ENCODE data around the gene PCNA.
A peak's percentile ranks its signal among the peaks of the same experiment; 100 is the strongest.
"Not testable (repeated sequence)": the region's sequence is repeated elsewhere in the genome, so short reads cannot be mapped to it uniquely, and the experiment has no call there.

PCNA gene

DNA sequence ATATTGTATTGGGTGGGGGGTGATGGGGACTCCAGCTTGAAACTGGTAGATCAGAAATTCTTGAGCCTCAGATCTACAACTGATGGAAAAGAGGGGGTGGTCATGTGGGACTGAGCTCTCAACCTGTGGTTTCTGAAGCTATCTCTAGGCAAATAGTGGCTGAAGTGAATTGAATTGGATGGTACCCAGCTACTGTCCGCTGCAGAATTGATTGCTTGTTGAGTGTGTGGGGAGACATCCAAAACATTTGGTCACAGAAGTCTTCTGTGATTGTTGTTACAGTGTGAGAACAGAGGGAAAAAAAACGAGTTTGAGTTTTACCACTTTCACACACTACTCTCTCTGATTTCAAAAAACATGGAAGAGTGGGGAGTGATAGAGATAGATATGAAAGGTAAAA lies 21.9 kb upstream of the PCNA start:
- DNase-seq: no peak

DNA sequence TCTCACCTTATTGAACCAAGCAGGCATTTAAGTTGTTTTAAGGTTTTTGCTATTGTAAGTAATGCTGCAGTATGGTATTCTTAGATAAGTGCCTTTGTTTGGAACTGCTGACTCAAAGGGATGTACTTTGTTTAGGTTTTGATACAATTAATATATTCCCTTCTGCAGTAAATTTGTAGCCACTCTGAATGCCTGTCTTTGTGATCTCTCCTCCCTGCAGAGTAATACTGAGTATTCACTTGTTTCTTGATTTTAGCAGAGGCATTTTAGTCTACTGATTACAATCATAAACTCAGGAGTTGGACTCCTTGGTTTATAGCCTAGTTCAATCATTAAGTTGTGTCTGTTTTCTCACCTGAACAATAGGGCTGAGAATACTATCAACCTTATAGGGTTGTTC lies 20.4 kb upstream of the PCNA start:
- no peak for DNase-seq

DNA sequence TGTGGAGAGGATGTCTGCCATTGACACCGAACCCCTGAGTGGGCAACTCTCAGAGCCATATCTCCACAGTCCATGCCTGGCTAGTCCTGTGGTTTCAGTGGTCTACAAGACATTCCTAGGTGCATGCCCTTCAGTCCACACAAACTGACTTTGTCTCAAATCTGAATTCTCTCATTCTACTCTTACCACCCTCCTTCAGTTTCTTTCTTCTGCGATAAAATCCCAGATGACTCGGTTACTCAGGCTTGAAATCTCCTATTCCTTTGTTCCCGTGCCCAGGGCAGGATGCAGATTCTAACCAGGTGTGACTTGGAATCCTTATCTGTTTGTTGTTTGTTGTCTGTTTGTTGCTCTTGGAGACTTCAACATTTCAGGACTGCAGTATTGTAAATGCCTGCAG lies 16.3 kb upstream of the PCNA start:
- no peak for DNase-seq

DNA sequence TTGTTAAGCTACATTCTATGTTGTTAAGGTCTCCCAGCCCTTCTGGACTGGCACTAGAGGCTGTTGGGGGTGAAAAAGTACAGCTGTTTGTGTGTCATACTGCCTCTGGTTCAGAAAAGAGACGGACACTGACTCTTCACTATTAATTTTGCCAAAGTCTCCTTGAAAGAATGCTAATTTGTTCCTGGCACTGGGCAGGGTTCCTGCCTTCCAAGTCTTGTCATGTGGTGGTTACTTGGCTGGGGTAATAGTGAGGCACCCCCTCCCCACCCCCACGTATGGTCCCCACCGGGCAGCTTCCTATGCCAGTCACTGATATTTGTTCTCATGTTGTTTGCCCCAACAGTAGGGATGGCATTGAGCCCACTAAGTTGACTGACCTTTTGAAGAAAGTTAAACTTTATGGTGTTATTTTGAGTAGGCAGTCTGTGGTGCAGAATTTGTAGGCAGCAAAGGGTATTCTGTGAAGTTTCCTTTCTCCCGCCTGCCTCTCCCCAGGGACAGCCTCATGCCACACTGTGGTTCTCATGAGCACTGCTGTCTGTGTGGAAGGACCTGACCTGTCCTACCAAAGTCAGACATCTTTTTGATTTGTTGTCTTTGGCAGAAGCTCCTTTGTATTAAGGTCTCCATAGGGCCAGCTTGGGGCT lies 15.7 kb upstream of the PCNA start:
- no peak for DNase-seq

DNA sequence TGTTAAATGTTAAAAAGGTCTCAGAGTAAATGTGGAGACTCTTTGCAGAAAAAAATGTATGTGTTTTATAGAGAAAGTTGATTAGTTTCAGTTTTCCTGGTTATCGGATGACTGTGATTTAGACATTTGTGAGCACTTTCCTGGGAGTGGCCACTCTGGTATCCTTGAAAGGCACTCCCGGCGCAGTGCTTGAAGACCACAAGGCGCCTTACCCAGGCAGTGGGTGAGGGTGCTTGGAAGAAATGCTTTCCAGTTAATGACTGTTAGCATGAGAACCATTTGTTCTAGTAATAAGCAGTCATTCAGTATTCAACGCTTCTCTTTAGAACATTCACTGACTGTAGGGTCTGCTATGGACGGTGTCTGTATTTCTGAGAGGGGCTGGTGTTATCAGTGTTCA lies 14.2 kb upstream of the PCNA start:
- no peak for DNase-seq

DNA sequence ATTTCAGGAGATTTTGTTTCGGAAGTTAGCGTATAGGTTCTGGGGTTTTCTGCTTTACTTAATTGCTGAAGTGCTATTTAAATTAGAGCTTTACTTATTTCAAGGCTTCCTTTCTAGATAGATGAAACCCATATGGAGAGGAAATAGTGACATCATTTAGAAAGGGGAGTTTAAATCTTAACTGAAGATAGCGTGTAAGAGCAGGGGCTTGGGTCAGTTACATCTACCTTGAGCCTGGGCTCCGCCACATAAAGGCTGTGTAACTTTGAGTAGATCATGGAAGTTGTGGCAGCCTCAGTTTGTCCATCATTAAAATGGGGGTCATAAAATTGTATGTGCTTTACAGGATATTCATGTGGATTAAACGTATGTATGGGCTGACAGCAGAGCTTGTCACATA lies 11.7 kb upstream of the PCNA start:
- DNase-seq: no peak

DNA sequence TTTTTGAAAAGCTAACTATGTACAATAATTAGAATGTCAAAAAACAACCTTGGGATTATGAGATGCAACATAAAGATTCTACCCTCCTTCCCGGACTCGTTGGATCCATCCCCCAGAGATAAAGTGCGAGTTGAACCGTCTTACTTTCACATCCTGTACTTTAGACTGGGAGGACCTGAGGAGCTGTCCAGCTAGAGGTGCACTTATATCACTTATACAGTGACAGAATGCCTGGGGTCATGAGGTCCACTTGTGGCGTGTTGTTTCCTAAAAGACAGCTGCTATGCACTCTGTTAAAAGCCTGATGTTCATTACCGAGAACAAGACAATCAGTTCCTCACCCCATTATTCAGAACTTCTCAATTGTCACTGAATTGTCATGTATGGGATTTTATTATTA lies 9.1 kb upstream of the PCNA start:
- DNase-seq: no peak

DNA sequence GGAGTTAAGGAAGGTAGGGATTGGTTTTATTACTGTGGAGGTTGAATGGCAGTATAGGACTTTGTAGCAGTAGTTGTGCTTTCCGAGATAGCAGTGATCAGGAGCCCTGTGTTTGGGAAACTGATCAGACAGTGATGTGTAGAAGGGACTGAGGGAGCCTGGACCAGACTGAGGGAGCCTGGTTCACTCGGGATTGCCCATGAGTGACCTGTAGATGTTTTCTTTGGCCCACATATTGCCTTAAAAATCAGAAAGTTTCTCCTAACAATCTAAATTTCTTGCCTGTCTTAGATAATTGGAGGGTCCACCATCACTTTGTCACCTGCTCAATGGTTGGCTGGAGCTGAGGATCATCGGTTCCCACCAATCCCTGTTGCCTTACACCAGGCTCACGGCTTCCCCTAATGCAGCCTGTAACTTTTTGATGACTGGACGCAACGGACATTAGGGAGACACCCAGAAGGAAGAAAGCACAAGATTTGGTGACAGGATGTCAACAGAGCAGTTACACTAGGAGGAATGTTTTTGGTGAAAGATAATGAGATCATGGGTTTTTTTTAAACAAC lies 8.2 kb upstream of the PCNA start:
- no peak for DNase-seq

DNA sequence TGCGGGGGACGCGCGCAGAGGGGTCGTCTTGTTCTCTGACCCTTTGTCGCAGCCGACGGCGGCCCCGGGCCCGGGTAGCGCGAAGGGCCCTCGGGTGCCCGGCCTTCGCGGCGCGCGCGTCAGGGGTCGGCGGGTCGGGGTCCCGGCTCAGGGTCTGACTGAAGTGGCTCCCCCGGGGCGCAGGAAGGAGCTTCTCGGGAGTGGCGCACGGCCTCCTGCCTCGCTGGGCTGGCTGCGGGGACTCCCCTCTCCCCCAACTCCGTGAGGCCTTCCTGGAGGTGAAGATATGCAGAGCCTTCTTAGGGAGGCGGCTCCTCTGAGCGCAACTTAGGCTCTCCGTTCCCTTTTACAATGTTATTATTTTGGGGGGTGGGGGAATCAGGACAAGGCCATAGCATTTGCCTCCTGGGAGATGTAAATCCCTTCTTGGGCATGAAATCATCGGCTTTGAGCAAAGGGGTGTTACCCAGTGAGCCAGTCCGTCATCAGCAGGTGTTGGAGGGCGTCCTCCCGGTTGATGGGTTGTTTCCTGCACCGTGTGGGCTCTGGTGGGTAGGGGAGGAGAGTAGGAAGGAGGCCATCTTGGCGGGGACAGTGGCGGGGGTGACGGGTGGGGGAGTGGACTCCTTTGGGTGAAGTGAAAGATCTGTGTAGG lies 7.6 kb upstream of the PCNA start:
- DNase-seq: peak; percentile 82

DNA sequence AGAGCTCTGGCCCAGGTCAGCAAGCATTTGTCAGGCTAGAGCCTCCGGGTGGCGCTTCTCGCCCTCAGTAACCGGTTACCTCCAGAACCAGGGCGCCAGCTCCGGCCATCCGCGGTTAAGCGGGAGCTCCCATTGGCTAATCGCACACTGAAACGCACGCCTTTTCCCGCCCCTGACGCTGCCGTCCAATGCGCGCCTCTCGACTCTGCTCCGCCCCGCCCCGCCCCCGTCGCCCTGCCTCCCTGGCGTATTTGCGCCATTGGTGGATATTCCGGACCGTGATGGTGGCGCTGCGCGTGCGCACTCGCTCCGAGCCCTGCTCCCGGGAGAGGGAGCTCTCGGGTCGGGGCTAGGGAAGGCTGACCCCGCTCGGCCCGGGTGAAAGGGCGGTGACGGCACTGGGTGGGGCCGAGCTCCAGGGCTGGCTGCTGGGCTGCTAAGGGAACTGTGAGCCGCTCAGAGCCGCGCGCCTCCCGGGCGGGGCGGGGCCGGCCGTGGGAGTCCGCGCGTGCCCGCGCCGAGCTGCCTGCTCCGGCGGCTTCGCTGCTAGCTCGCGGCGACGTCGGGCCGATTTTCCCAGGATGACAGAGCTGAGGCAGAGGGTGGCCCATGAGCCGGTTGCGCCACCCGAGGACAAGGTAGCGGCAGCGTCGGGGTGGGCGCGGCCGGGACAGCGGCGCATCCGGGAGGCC lies 6.9 kb upstream of the PCNA start, which contains the start of gene CDS2:
CDS2 (plus strand) TSS at position 497 of the 692 bp plus-strand sequence; CDS start at position 582, 85 bp downstream.
- DNase-seq: peak; percentile 100

DNA sequence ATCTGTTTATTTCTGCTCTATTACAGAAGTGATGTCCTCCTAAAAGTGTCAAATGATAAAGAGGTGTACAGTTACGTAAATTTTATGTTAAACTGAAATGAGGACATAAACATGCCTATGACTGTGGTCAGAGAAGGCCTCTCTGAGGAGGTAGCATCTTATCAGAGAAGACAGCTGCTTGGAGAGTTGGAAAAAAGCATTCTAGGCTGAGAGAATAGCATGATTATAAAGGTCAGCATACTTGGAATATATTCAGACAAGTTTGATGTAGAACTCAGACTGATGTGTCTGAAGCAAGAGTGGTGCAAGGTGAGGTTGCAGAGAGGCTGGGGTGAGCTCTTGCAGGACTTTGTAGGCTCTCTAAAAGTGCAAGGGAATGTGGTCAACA lies 3.1 kb upstream of the PCNA start:
- no peak for DNase-seq

DNA sequence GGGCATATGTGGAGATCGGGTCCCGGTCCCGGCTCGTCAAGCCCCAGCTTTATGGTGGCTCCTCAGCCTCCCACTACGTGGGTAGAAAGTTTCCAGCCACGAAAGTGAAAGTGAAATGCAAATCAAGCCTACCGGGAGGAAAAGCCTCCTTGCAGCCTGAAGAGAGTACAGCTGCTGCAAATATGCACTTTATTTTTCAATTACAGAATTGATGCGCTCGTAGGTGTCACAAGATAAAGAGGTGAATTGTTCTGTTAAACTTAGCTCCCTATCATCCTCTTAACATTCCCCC lies 373 bp upstream of the PCNA start:
- no peak for DNase-seq

DNA sequence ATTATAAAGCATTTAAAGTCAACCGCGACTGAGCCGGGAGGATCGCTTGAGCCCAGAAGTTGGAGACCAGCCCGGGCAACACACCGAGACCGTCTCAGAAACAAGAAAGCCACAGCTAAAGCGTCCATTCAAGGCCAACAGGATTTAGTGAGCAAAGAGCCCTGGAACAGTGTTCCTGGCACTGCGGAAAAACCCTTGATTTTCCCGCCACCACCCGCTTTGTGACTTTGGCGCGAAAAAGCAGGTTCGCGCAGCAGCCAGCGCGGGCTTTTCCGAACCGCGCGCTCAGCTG lies 669 bp downstream of the PCNA start:
- no peak for DNase-seq

DNA sequence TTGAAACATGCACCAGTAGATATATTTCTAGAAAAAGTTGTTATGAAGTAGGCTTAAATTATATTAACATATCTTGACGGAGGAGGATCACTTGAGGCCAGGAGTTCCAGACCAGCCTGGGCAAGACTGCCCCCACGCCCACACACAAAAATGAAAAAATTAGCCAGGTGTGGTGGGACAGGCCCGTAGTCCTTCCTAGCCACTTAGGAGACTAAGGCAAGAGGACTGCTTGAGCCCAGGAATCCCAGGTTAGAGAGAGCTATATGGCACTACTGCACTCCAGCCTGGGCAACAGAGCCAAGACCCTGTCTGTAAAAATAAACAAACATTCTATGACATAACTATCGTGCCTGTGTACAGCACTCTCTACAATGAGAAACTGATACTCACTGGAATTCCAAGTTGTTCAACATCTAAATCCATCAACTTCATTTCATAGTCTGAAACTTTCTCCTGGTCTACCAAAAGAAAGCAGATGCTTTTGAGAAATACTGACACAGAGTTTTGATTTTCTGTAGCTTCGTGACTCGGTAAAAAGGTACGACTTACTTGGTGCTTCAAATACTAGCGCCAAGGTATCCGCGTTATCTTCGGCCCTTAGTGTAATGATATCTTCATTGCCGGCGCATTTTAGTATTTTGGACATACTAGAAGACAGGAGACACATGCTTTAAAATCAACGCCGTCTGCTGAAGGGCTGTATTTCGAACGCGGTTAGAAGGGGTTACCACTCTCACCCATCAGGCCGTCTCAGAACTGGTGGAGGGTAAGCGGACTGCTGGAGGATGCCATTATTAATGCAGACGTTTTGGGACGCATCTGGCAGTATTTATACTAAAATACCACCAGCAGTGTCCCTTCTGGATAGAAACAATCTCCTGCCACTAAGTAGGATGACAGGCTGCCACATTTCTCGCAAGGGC lies 1.3 kb downstream of the PCNA start:
- peak; percentile 43 for DNase-seq

DNA sequence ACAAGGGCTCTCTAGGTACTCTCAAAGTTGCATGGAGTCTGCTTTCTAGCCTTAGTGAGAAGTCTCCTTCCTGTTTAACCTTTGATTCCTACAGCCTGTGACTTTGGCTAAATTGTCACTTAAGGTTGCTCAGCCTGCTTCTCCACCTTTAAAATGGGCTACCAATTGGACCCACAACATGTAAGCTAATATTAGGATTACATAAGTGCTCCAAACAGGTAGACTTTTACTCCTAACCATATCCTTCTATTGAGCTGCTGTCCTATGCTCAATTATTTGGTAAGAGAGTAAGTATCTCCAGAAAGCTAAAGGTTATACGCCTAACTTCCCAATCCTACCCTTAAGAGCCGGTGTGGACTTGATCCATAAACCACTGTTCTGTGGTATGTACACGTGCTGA lies 2.9 kb downstream of the PCNA start:
- no peak for DNase-seq

DNA sequence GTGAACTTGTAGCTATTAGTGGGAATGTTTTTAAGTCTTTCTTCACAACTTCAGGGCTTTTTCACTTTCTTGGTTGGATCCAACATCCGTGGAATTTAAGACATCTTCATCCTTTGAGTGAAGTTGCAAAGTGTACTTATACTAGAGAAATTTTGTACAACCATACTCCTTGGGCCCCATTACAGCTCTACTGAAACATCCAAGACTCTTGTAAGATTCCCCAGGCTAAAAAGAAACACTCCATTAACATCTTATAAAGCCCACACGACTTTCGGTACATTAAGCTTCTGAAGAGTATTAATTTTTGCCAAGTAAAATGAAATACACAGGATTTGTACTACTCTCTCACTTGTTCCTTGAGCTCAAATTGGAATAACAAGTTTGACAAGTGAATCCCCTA lies 5.4 kb downstream of the PCNA start:
- DNase-seq: no peak

DNA sequence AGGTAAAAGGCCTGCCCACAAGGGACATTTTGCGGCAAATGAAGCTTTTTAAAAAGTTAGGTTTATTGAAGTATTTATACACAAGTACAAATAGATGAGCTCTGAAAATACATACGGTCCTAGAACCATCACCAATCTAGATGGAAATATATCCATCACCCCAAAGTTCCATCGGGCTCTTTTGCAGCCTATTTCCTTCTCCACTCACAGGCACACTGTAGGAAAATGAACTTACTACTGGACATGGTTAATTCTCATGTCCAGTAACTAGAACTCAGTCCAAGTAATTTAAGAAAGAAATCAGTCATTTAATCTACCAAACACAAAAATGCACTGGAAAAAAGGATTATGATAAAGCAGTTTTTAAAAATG lies 6.2 kb downstream of the PCNA start:
- DNase-seq: no peak

DNA sequence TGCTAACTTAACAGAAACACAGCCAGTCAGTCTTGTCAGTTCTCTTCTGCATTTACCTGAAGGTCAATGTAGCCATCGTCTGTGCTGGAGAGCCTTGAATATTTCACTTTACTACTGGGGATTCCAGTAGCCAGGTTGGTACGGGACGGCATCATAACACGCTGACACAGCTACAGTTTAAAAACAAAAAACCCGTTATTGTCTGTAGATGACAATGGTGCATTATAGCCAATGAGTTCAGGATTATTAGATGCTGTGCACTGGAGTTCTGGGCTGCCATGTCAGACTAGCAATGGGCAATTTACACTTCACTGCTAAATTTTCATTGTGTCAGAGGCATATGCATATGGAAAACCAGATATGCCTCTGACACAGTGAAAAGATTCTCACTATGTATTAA lies 10.5 kb downstream of the PCNA start:
- DNase-seq: no peak

DNA sequence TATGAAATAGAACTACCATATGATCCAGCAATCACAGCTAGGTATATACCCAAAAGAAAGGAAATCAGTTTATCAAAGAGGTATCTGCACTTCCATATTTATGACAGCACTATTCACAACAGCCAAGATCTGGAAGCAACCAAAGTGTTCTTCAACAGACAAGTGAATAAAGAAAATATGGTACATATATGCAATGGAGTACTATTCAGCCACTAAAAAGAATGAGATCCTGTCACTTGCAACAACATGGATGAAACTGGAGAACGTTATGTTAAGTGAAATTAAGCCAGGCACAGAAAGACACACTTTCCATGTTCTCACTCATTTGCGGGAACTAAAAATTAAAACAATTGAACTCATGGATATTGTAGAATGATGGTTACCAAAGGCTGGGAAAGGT lies 15.3 kb downstream of the PCNA start:
- DNase-seq: no peak

DNA sequence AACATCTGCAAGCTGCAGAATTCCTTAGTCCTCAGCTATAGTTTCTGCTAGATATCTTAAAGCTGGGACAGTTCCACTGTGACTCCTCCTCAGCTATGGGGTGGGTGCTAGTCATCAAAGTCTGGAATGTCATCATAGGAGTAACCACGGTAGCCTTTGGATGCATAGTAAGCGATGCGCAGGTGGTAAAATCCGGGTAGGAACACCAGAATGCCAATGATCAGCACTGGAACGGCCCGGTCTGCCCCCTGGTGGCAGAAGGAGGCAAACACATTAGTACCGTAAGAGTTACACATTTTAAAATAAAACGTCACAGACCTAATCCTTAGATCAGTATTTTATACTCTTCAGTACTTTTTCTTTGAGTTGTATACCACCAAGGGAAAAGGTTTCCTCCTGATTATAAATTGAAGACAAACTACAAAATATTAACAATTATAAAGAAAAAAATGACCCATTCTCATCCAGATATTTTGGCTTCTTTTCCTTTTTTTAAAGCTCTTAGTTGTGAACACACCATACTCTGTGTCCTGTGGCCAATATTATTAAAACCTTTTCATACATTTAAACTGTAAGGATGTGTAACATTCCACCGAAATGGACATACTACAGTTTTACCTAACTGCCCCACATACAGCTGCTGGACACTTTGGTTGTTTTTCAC lies 18.9 kb downstream of the PCNA start:
- peak; percentile 48 for DNase-seq

DNA sequence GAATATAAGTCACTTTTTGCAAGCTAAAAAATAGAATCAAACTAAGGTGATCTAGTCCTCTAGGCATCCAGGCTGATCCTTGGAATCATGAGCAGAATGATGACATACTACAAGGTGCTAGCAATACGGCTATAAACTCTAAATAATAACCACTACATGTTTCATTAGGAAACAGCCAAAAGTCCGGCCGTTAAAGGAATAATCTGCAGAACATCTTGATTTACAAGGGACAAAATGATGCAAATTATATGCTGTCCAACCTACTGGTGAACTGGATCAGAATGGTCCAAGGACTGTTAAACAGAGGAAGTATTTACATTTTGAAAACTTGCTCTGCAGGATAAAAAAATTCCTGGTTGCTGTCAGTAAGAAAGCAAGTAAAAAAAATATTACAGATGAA lies 19.8 kb downstream of the PCNA start:
- DNase-seq: not testable (repeated sequence)

DNA sequence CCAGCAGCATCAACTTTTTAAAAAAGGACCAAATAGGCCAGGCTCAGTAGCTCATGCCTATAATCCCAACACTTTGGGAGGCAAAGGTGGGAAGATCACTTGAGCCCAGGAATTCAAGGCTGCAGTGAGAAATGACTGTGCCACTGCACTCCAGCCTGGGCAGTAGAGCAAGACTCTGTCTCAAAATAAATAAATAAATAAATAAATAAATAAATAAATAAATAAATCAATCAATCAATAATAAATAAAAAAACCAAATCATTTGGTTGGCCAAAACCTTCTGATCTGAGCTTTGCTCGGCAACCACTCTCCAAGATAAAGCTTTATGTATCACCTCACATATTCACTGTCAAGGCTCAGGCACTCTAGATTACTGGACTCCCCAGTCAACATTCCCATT lies 20.7 kb downstream of the PCNA start:
- DNase-seq: not testable (repeated sequence)

DNA sequence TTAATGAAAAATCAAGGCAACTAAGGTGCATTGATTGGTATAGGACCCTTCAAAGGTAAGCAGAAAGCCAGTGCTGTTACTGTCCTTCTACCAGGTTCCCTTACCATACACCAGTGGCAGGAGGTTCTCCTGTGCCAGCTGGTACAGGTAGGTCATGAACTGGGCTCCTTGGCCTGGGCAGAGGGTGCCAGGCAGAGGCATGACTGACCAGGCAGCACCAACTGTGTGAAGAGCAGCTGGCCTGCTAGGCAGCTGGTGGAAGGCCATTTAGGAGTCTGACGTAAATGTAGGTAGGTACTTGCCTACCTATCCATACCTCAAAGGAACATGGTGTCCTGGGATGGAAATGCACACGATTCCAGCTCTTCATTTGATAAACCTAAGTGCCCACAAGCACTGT lies 23.3 kb downstream of the PCNA start:
- DNase-seq: no peak
